Head of caudate nucleus (tissue), 42 donors: ENCODE measurements around the gene KMT2E.
"Not testable (repeated sequence)": the region's sequence is repeated elsewhere in the genome, so short reads cannot be mapped to it uniquely, and the experiment has no call there.

ENCODE experiments used
- DNase-seq, 42 donors: peaks; one replicate each; pipeline versions ENCODE4 v3.0.0 to v3.0.0-alpha.2; 2020 to 2021; ENCODE audit warnings: mixed read lengths in 7 of 42
- intact Hi-C: fragments of 100-400 bp; cut with DNase I; formaldehyde crosslinking; loops from one replicate; pipeline ENCODE4 v1.15.0; 2022

Gene KMT2E

GRCh38 chr7:105016709-105017656 lies 3.0 kb downstream of the KMT2E start:
- intact Hi-C loops: no loop called here
- DNase-seq: no peak

GRCh38 chr7:105017657-105018365 lies 3.8 kb downstream of the KMT2E start:
- DNase-seq: no peak
- intact Hi-C loops: no loop called here

- no peak for DNase-seq
- intact Hi-C loops: no loop called here
These were observed 5.3 kb downstream of the KMT2E start for GRCh38 chr7:105019269-105019668.

- intact Hi-C loops: no loop called here
These were observed 6.9 kb downstream of the KMT2E start for GRCh38 chr7:105020926-105021325.

GRCh38 chr7:105021352-105021751 lies 7.3 kb downstream of the KMT2E start:
- intact Hi-C loops: no loop called here
- no peak for DNase-seq

More at GRCh38 chr7:105020926-105021325, 6.9 kb downstream of the KMT2E start:
- DNase-seq: no peak

- intact Hi-C loops: no loop called here
- DNase-seq: no peak
These were observed 8.0 kb downstream of the KMT2E start for GRCh38 chr7:105021967-105022366.

- intact Hi-C loops: no loop called here
These were observed 8.5 kb downstream of the KMT2E start for GRCh38 chr7:105022458-105022857.

GRCh38 chr7:105024734-105025133 lies 10.7 kb downstream of the KMT2E start:
- intact Hi-C loops: no loop called here
- DNase-seq: no peak

More at GRCh38 chr7:105022458-105022857, 8.5 kb downstream of the KMT2E start:
- no peak for DNase-seq

GRCh38 chr7:105026750-105027149 lies 12.7 kb downstream of the KMT2E start:
- DNase-seq: no peak
- intact Hi-C loops: no loop called here

- intact Hi-C loops: no loop called here
- no peak for DNase-seq
These were observed 13.3 kb downstream of the KMT2E start for GRCh38 chr7:105027176-105027853.

- intact Hi-C loops: no loop called here
- no peak for DNase-seq
These were observed 14.0 kb downstream of the KMT2E start for GRCh38 chr7:105028004-105028403.

GRCh38 chr7:105028941-105029340 lies 14.9 kb downstream of the KMT2E start:
- DNase-seq, intact Hi-C loops: not testable (repeated sequence)

GRCh38 chr7:105030447-105030846 lies 16.4 kb downstream of the KMT2E start:
- no peak for DNase-seq
- intact Hi-C loops: no loop called here

- intact Hi-C loops: no loop called here
- peak in 1 of 42 donors; percentile 21 for DNase-seq
These were observed 18.7 kb downstream of the KMT2E start for GRCh38 chr7:105032553-105033214.

GRCh38 chr7:105035349-105035748 lies 21.3 kb downstream of the KMT2E start:
- intact Hi-C loops: no loop called here
- DNase-seq: no peak

- intact Hi-C loops: no loop called here
- DNase-seq: no peak
These were observed 22.5 kb downstream of the KMT2E start for GRCh38 chr7:105036217-105037168.

GRCh38 chr7:105037319-105037718 lies 23.3 kb downstream of the KMT2E start:
- no peak for DNase-seq
- intact Hi-C loops: no loop called here

GRCh38 chr7:105044449-105045070 lies 30.6 kb downstream of the KMT2E start:
- DNase-seq: no peak
- intact Hi-C loops: no loop called here
